Right lobe of liver (tissue), 4 donors: ENCODE measurements around the gene KIF6.

ENCODE experiments used
- CTCF ChIP-seq, 4 donors: fragments of 200-600 bp in 3 of 4; fragments of 450-650 bp in 1 of 4; IDR thresholded peaks; one replicate each; pipeline versions ENCODE4 v1.5.1 to v1.8.0; 2016 to 2022; ENCODE audit warnings: antibody characterized with exemption in 4 of 4, mild to moderate bottlenecking in 2 of 4
- POLR2A ChIP-seq: fragments of 450-650 bp; IDR thresholded peaks from one replicate; pipeline ENCODE4 v1.6.1; 2017; ENCODE audit warnings: antibody characterized with exemption, mild to moderate bottlenecking
- donor health status: DM: no; HTN: no; CAD: no.
- donor health status: DM: no; HTN: no; CAD: no.
- donor health status: DM: no; HTN: yes; CAD: no.

- TF ChIP-seq CTCF (IDR thresholded peaks at IDR 0.05) (no peak), POLR2A (no peak)
Observed at GRCh38 chr6:39707962-39708683, 17.1 kb downstream of the KIF6 start.
